Natural killer cell (primary cell): ENCODE results near the gene CC2D1B. TPM values are rescaled to one million over a fixed set of nuclear protein-coding genes. Genes with fewer than 3 reads are reported as not detected.
A peak's percentile ranks its signal among the peaks of the same experiment; 100 is the strongest.

ENCODE experiments used
- ATAC-seq, 3 donors: fragments of 150-1000 bp in 2 of 3; fragments of 200-7000 bp in 1 of 3; cut with Tn5 transposase; 1 replicate in 1 of 3; 2 replicates in 2 of 3; pipeline ENCODE4 v1.10.0; 2021; ENCODE audit warnings: mild to moderate bottlenecking in 2 of 3, moderate library complexity in 2 of 3
- DNase-seq, 2 donors: peaks; one replicate each; pipeline versions ENCODE4 v3.0.0 to v3.0.0-alpha.2; 2013 to 2021; ENCODE audit warnings: mixed read lengths in 1 of 2
- H3K27ac ChIP-seq: one replicate; pipeline ENCODE4 v1.5.1; 2013; ENCODE audit warnings: mild to moderate bottlenecking, low read length
- H3K27me3 ChIP-seq: one replicate; pipeline ENCODE4 v1.6.1; 2013; ENCODE audit warnings: low read length; ENCODE audit not compliant: control insufficient read depth, insufficient read depth
- H3K36me3 ChIP-seq: one replicate; pipeline ENCODE4 v1.6.1; 2013; ENCODE audit warnings: low read length; ENCODE audit not compliant: control insufficient read depth, insufficient read depth
- H3K4me1 ChIP-seq: one replicate; pipeline ENCODE4 v1.6.1; 2013; ENCODE audit warnings: low read length; ENCODE audit not compliant: control insufficient read depth, insufficient read depth
- H3K4me3 ChIP-seq: one replicate; pipeline ENCODE4 v1.5.1; 2013; ENCODE audit warnings: low read length
- H3K9me3 ChIP-seq: one replicate; pipeline ENCODE4 v1.6.1; 2013; ENCODE audit warnings: low read length; ENCODE audit not compliant: control insufficient read depth, insufficient read depth
- H3K27ac Mint-ChIP-seq, 2 donors: one replicate each; pipeline ENCODE4 v1.8.0; 2022; ENCODE audit warnings: mild to moderate bottlenecking in 2 of 2, mixed read lengths in 2 of 2, moderate library complexity in 1 of 2
- H3K27me3 Mint-ChIP-seq, 2 donors: one replicate each; pipeline ENCODE4 v1.8.0; 2022; ENCODE audit warnings: low read depth in 2 of 2, mixed read lengths in 2 of 2
- H3K36me3 Mint-ChIP-seq: one replicate; pipeline ENCODE4 v1.8.0; 2022; ENCODE audit warnings: mixed read lengths
- H3K4me1 Mint-ChIP-seq, 2 donors: one replicate each; pipeline ENCODE4 v1.8.0; 2022; ENCODE audit warnings: mixed read lengths in 2 of 2
- H3K4me3 Mint-ChIP-seq: one replicate; pipeline ENCODE4 v1.8.0; 2022; ENCODE audit warnings: mild to moderate bottlenecking, moderate library complexity, mixed read lengths
- H3K9me3 Mint-ChIP-seq, 2 donors: one replicate each; pipeline ENCODE4 v1.8.0; 2022; ENCODE audit warnings: mixed read lengths in 2 of 2
- CTCF ChIP-seq: fragments of 200-600 bp; IDR thresholded peaks from one replicate; pipeline ENCODE4 v1.8.0; 2022; ENCODE audit warnings: antibody characterized with exemption
- WGBS: methylation state at CpG from one replicate; pipeline ENCODE4 v1.1.7; 2013; ENCODE audit warnings: missing lambda C conversion rate; ENCODE audit not compliant: insufficient coverage; 5-methylcytosine and 5-hydroxymethylcytosine counted together
- intact Hi-C: fragments of 100-400 bp; cut with micrococcal nuclease; formaldehyde crosslinking; loops from one replicate; pipeline ENCODE4 v1.14.2; 2022
- total RNA-seq, 4 donors: library from RNA; stranded (reverse); fragments of 120-200 nt in 1 of 4; gene quantifications; one replicate each; pipeline versions ENCODE4 v1.2.3 to v1.2.4, GENCODE V29; 2013 to 2022

CC2D1B gene, protein sequence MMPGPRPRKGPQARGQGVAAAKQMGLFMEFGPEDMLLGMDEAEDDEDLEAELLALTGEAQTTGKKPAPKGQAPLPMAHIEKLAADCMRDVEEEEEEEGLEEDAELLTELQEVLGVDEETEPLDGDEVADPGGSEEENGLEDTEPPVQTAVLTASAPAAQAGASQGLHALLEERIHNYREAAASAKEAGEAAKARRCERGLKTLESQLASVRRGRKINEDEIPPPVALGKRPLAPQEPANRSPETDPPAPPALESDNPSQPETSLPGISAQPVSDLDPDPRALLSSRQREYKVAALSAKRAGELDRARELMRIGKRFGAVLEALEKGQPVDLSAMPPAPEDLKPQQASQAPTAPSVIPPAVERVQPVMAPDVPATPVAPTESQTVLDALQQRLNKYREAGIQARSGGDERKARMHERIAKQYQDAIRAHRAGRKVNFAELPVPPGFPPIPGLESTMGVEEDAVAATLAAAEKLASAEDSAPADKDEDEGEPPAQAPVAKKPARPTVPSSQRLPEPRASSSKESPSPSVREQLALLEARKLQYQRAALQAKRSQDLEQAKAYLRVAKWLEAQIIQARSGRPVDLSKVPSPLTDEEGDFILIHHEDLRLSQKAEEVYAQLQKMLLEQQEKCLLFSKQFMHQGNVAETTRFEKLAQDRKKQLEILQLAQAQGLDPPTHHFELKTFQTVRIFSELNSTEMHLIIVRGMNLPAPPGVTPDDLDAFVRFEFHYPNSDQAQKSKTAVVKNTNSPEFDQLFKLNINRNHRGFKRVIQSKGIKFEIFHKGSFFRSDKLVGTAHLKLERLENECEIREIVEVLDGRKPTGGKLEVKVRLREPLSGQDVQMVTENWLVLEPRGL
- 10 to 100 TPM; 61.4 to 78.4 (median 68.8) TPM for total RNA-seq
- total RNA-seq (2013): 46.4 TPM

DNA sequence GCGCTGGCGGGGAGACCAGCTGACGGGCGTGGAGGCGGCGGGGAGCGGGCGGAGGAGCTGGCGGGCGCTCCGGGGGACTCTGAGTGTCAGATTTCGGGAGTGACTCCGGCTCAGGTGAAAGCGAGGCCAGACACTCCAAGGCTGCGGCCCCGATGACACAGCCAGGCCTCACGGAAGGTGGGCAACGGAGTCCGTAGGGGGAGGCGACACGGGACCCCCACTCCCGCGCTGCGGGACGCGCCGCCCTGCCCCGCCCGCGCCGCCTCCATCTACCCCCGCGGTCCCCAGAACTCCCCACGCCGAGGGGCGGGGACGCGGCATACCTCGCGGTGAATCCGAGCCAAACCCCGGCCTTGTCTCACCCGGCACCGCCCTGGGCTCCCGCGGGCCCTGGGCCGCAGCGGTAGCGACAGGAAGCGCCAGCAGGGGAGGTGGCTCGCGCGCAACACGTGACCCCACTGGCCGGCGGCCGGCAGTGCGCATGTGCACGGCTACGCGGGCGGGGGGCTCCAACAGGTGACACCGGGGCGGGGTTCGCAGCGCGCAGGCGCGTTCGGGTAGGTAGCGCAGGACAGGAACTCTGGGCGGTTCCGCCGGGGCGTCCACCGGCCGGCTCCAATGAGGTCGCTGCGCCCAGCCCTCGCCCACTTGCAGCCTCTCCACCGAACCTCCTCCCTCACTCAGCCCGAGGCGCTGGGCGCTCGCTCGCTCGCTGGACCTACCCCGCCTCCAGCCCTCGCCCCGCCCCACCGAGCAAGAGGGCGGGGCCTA, at the start of gene CC2D1B:
CC2D1B (minus strand) TSS at position 460 of the 771 bp plus-strand sequence. CDS start 1,585 bp downstream, outside the sequence.
- WGBS: under 1% methylated on average over 92 of the region's 92 CpGs
- H3K4me1 Mint-ChIP-seq: peaks cover 15 to 39% of the 10 kb centered on the region in 2 donors
- DNase-seq: peak; percentile 99 to 100
- no peaks in the 10 kb centered on the region for H3K27me3 ChIP-seq
- H3K27ac ChIP-seq: peak within 1 kb of the TSS; percentile 92
- peaks cover 0 to 4% of the 10 kb centered on the region in 2 donors for H3K27me3 Mint-ChIP-seq
- peaks cover 23% of the 10 kb centered on the region for H3K36me3 ChIP-seq
- peak within 1 kb of the TSS; percentile 75 for H3K4me3 ChIP-seq
- H3K9me3 Mint-ChIP-seq: no peaks in the 10 kb centered on the region
- H3K4me3 Mint-ChIP-seq: peak within 1 kb of the TSS; percentile 90
- H3K9me3 ChIP-seq: no peaks in the 10 kb centered on the region
- ATAC-seq: peak; percentile 86 to 96 (median 91)
- peak within 1 kb of the TSS; percentile 95 to 99 for H3K27ac Mint-ChIP-seq
- peaks cover 30% of the 10 kb centered on the region for H3K4me1 ChIP-seq
- H3K36me3 Mint-ChIP-seq: no peaks in the 10 kb centered on the region
- intact Hi-C loops: loop anchor here (1.0 to 5.0 kb wide), 4 partner anchors 38 to 360 kb away; partner anchors contain the start of genes KTI12, ORC1, PRPF38A and ZYG11B
- TF ChIP-seq CTCF: no peak

GRCh38 chr1:52414942-52415341, 48.9 kb upstream of the CC2D1B start:
- intact Hi-C loops: no loop called here
- H3K27ac ChIP-seq: no peak overlapping the region
- H3K9me3 ChIP-seq: no peaks in the 10 kb centered on the region
- TF ChIP-seq CTCF: no peak
- no peak overlapping the region for H3K4me3 ChIP-seq
- Mint-ChIP-seq H3K36me3 (peaks cover 50% of the 10 kb centered on the region), H3K4me3 (no peak overlapping the region), H3K4me1 (peaks cover 8 to 13% of the 10 kb centered on the region in 2 donors), H3K27me3 (no peaks in the 10 kb centered on the region), H3K9me3 (no peaks in the 10 kb centered on the region), H3K27ac (no peak overlapping the region)
- ATAC-seq (no peak), DNase-seq (no peak)
- H3K4me1 ChIP-seq: no peaks in the 10 kb centered on the region
- H3K36me3 ChIP-seq: peaks cover 93% of the 10 kb centered on the region
- H3K27me3 ChIP-seq: no peaks in the 10 kb centered on the region

DNA sequence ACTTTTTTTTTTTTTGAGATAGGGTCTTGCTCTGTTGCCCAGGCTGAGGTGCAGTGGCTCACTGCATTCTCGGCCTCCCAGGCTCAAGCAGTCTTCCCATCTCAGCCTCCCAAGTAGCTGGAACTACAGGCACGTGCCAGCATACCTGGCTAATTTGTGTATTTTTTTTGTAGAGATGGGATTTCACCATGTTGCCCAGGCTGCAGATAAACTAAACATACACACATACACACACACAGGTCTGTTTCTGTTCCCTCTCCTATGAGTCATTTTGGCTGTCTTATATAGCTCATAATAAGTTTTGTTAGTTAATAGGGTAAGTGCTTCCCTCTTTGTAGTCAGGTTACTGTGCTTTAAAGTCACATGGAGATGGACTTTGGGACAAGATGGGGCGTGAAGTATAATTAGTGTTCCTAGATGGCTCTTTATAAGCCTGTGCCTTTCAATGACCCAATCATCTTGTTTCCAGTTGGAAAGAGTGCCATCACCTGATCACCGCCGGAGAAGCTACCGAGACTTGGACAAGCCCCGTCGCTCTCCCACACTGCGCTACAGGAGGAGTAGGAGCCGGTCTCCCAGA, 47.5 kb upstream of the CC2D1B start:
- H3K4me3 Mint-ChIP-seq: no peak overlapping the region
- Histone ChIP-seq H3K9me3 (no peaks in the 10 kb centered on the region), H3K27me3 (no peaks in the 10 kb centered on the region), H3K4me3 (no peak overlapping the region), H3K36me3 (peaks cover 97% of the 10 kb centered on the region), H3K4me1 (no peaks in the 10 kb centered on the region), H3K27ac (no peak overlapping the region)
- 100% methylated on average over 9 of the region's 10 CpGs for WGBS
- no peaks in the 10 kb centered on the region for H3K27me3 Mint-ChIP-seq
- intact Hi-C loops: no loop called here
- peaks cover 8 to 20% of the 10 kb centered on the region in 2 donors for H3K4me1 Mint-ChIP-seq
- ATAC-seq (no peak), DNase-seq (no peak)
- no peaks in the 10 kb centered on the region for H3K9me3 Mint-ChIP-seq
- no peak for TF ChIP-seq CTCF
- H3K36me3 Mint-ChIP-seq: peaks cover 58% of the 10 kb centered on the region
- H3K27ac Mint-ChIP-seq: no peak overlapping the region
